ENCODE measurements around the gene STX19. TPM values are rescaled to one million over a fixed set of nuclear protein-coding genes. Genes with fewer than 3 reads are reported as not detected.

Gene STX19
- total and polyA plus RNA-seq, 2 donors (not counting 3 experiments of a cell fraction or from before 2014, with no cell fraction given) = not detected

DNA sequence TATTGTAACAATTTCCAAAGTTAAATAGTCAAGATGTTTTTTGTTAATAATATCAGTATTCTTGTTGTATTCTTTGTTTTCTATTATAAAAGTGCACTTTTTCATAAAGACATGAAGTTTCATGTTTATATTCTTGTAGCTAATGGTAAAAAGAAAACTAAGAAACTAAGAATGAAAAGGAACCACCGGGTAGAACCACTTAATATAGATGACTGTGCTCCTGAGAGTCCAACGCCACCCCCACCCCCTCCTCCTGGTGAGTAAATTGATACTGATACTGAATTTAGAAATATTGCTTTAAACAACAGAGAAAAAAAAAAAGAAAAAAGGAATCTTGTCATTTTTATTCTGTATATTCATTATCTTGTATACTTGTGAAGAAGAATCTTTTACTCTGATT, 20.9 kb upstream of the STX19 start:
- no peak overlapping the region for H3K4me3 ChIP-seq (replicated peaks in 1 of 3; ENCODE audit: insufficient read depth in 1 of 3, low read depth in 1 of 3, low read length in 3 of 3)
- intact Hi-C loops (cut with micrococcal nuclease) = no loop called here
- no peak for TF ChIP-seq MYC (IDR thresholded peaks at IDR 0.05; ENCODE audit: low read depth, low read length)
- TF ChIP-seq, protein P1, sequence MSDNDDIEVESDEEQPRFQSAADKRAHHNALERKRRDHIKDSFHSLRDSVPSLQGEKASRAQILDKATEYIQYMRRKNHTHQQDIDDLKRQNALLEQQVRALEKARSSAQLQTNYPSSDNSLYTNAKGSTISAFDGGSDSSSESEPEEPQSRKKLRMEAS (IDR thresholded peaks at IDR 0.05; ENCODE audit: insufficient read depth, insufficient read length) = no peak
- no peak for TF ChIP-seq FOS (IDR thresholded peaks at IDR 0.05; ENCODE audit: borderline replicate concordance, insufficient read depth, low read length)
- no peak for TF ChIP-seq JUN (IDR thresholded peaks at IDR 0.05; ENCODE audit: borderline replicate concordance, insufficient read depth, insufficient read length, low read depth)
- TF ChIP-seq GATA2 (IDR thresholded peaks at IDR 0.05; ENCODE audit: insufficient read depth, insufficient read length, low read depth, low read length) = no peak
- no peak for TF ChIP-seq EZH2 (IDR thresholded peaks at IDR 0.05; ENCODE audit: borderline replicate concordance, low read depth, low read length, severe bottlenecking)
- TF ChIP-seq POLR2A (IDR thresholded peaks at IDR 0.05; ENCODE audit: low read depth, low read length) = no peak
- no peak for TF ChIP-seq CTCF (IDR thresholded peaks at IDR 0.05; ENCODE audit: extremely low read depth in 1 of 2, insufficient read depth in 1 of 2, low read depth in 1 of 2, low read length in 2 of 2)
- TF ChIP-seq POLR2AphosphoS5 (IDR thresholded peaks at IDR 0.05; ENCODE audit: insufficient read depth, low read depth, low read length) = no peak
- dilution Hi-C loops (cut with MboI; ENCODE audit: extremely low pct_ligation_motif_present, low sequenced_read_pairs) = no loop called here
- DNase-seq (ENCODE audit: low read depth, low spot score) = no peak
- no peaks in the 10 kb centered on the region for H3K79me2 ChIP-seq (ENCODE audit: control insufficient read depth, insufficient read depth, low read length)
- H3K36me3 ChIP-seq (ENCODE audit: control insufficient read depth in 2 of 2, extremely low read depth in 1 of 2, insufficient read depth in 2 of 2, low read length in 2 of 2) = no peaks in the 10 kb centered on the region
- no peaks in the 10 kb centered on the region for H3K9me1 ChIP-seq (replicated peaks; ENCODE audit: control insufficient read depth, extremely low read depth, insufficient read depth, low read length)
- POLR2A ChIA-PET = no interaction called here
- no peaks in the 10 kb centered on the region for H4K20me1 ChIP-seq (replicated peaks; ENCODE audit: control insufficient read depth, extremely low read depth, insufficient read depth, low read length)
- no peak overlapping the region for H3K9ac ChIP-seq (replicated peaks; ENCODE audit: extremely low read depth, insufficient read depth, low read length)
- no peak overlapping the region for H3K4me2 ChIP-seq (ENCODE audit: insufficient read depth, low read length)
- H3K9me3 ChIP-seq (replicated peaks; ENCODE audit: control insufficient read depth, insufficient read depth, low read length) = no peaks in the 10 kb centered on the region
- no TSS peak for BruUV-seq (replicated peaks)
- CTCF ChIA-PET = no interaction called here
- H3K4me1 ChIP-seq (ENCODE audit: control insufficient read depth, extremely low read depth, insufficient read depth, low read length) = no peaks in the 10 kb centered on the region
- no peak overlapping the region for H2AFZ ChIP-seq (ENCODE audit: low read depth, low read length)
- FAIRE-seq = no peak
- H3K27ac ChIP-seq (ENCODE audit: insufficient read depth, low read depth, low read length) = no peak overlapping the region
- no peaks in the 10 kb centered on the region for H3K27me3 ChIP-seq (ENCODE audit: control insufficient read depth in 2 of 2, insufficient read depth in 2 of 2, low read length in 2 of 2)
